ENCODE data around the gene WFDC2.

The WFDC2 gene

GRCh38 chr20:45469336-45470261 is at the start of gene WFDC2:
WFDC2 (plus strand) TSS chr20:45469753; CDS start chr20:45469782, 29 bp downstream.
- DNase-seq (ENCODE audit: low spot score), result no peak

GRCh38 chr20:45420125-45420524 is 49.4 kb upstream of the WFDC2 start:
- no peak for DNase-seq (ENCODE audit: low spot score)

GRCh38 chr20:45423700-45424099 is 45.9 kb upstream of the WFDC2 start:
- no peak for DNase-seq (ENCODE audit: low spot score)

DNA sequence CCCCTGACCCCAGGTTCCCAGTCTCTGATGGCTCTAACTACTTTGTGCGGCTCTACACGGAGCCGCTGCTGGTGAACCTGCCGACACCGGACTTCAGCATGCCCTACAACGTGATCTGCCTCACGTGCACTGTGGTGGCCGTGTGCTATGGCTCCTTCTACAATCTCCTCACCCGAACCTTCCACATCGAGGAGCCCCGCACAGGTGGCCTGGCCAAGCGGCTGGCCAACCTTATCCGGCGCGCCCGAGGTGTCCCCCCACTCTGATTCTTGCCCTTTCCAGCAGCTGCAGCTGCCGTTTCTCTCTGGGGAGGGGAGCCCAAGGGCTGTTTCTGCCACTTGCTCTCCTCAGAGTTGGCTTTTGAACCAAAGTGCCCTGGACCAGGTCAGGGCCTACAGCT is 44.0 kb upstream of the WFDC2 start:
- DNase-seq (ENCODE audit: low spot score), result no peak

GRCh38 chr20:45426320-45427016 is 43.1 kb upstream of the WFDC2 start:
- no peak for DNase-seq (ENCODE audit: low spot score)

DNA sequence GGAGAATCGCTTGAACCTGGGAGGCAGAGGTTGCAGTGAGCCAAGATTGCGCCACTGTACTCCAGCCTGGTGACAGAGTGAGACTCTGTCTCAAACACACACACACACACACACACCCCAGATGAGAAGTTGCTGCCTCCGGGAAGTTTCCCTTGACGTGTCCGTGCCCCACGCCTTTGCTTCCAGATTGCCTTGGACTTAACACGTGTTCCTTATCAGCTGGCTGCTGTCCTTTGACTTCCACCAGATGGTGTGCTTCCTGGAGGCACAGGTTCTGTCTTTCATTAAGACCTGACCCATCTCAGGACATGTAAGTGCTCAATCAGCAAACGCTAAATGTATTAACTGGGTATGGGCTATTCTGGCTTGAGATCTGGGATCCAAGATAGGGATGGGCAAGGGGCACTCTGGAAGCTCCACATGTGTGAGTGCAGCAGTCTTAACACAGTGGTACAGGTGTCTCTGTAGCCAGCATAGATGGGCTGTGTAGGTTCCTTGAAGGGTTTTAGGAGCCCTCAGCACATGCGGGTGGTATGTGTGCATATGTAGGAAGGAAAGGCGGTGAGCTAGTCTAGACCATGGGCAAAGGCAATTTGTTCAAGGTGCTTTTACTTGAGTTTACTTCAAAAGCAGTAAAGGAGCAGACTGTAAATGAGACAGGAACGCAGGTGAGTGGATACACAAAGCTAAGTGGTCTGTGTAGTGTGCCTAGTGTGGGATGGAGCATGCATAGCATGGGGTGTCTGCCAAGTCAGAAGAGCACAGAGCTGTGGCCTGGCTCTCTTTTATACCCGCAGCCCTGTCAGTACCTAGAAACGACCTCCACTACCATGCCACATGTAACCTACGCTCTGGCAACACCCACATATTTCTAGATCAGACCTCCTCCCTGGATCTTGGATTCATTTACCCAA is 42.1 kb upstream of the WFDC2 start:
- DNase-seq (ENCODE audit: low spot score), result no peak

GRCh38 chr20:45429618-45430017 is 39.9 kb upstream of the WFDC2 start:
- no peak for DNase-seq (ENCODE audit: low spot score)

DNA sequence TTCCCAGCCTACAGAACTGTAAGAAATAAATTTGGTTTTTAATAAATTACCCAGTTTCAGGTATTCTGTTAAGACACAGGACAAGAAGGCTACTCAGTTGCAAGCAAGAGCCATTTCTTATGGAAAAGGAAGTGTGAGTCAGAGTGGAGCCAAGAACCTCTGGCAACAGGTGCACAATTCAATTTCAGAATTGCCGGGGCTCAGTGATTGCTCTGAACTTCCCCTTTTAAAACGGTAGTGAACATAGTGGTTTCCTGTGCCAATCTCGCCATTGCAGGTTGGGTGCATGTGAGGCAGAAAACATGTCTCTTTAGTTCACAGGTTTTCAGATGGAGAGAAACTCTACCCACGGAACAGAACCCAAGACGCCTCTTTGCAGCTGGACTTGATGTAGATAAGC is 37.3 kb upstream of the WFDC2 start:
- no peak for DNase-seq (ENCODE audit: low spot score)

DNA sequence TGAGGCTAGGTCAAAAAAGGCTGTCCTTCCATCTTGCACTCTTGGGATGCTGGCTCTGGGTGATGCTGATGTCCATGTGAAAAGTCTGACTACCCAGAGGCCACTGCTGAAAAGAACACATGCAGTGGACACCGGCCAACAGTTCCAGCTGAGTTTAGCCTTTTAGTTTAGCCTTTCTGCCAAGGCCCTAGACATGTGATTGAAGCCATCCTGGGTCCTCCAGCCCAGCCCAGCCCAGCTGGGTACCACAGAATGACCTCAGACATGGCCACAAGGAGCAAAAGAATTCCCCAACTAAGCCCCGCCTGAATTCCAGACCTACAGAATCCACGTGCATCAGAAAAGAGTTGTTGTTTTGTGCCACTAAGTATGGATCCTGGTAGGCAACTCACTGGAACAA is 36.2 kb upstream of the WFDC2 start:
- DNase-seq (ENCODE audit: low spot score), result no peak

- DNase-seq (ENCODE audit: low spot score), result no peak
These were observed 35.6 kb upstream of the WFDC2 start for GRCh38 chr20:45433976-45434375.

GRCh38 chr20:45436732-45437485 is 32.6 kb upstream of the WFDC2 start:
- DNase-seq (ENCODE audit: low spot score), result peak; percentile 79

- DNase-seq (ENCODE audit: low spot score), result no peak
These were observed 29.1 kb upstream of the WFDC2 start for GRCh38 chr20:45440424-45440823.

DNA sequence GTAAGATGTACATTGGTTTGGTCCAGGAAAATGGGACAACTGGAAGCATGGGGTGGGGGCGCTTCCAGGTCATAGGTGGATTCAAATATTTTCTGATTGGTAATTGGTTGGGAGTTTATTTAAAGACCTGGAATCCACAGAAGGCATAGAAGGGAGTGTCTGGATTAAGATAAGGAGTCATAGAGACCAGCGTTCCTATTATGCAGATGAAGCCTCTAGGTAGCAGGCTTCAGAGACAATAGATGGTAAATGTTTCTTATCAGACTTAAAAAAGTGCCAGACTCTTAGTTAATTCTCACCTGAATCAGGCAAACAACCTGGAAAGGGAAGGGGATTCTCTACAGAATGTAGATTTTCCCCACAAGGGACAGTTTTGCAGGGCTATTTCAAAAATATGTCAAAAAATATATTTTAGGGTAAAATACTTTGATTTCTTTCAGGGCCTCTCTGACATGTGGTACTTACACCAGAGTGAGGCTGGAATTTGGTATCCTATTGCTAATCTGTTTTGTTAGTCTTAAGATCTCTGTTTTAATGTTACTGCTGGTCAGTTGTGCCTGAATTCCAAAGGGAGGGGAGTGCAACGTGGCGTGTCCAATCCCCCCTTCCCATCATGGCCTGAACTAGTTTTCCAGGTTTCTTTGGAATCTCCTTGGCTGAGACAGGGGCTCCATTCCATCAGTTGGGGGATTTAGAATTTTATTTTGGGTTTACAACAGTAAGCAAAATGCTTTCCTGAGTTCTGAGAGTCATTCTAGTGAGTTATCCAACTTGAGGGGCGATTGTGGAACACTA is 28.5 kb upstream of the WFDC2 start:
- no peak for DNase-seq (ENCODE audit: low spot score)

- DNase-seq (ENCODE audit: low spot score), result no peak
These were observed 27.8 kb upstream of the WFDC2 start for GRCh38 chr20:45441746-45442145.

- DNase-seq (ENCODE audit: low spot score), result no peak
These were observed 25.5 kb upstream of the WFDC2 start for GRCh38 chr20:45444050-45444449.

- no peak for DNase-seq (ENCODE audit: low spot score)
These were observed 23.6 kb upstream of the WFDC2 start for GRCh38 chr20:45445805-45446562.

DNA sequence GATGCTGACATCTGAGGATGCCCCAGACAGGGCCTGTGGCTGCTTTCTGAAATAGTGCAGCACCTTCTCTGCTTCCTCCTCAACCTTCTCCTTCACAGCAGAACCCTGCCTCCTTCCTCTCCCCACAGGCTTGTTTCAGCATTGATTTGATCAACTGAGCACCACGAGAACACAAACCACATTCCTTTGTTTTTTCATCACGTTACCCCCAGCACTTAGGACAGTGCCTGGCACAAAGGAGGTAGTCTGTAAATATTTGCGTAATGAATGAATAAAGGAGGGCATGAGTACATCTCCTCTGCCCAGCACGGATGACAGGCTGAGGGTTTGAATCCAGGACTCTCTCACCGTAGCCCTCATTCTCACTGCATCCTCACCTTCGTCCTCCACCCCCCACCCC is 21.3 kb upstream of the WFDC2 start:
- DNase-seq (ENCODE audit: low spot score), result no peak

GRCh38 chr20:45449528-45449927 is 20.0 kb upstream of the WFDC2 start:
- no peak for DNase-seq (ENCODE audit: low spot score)

DNA sequence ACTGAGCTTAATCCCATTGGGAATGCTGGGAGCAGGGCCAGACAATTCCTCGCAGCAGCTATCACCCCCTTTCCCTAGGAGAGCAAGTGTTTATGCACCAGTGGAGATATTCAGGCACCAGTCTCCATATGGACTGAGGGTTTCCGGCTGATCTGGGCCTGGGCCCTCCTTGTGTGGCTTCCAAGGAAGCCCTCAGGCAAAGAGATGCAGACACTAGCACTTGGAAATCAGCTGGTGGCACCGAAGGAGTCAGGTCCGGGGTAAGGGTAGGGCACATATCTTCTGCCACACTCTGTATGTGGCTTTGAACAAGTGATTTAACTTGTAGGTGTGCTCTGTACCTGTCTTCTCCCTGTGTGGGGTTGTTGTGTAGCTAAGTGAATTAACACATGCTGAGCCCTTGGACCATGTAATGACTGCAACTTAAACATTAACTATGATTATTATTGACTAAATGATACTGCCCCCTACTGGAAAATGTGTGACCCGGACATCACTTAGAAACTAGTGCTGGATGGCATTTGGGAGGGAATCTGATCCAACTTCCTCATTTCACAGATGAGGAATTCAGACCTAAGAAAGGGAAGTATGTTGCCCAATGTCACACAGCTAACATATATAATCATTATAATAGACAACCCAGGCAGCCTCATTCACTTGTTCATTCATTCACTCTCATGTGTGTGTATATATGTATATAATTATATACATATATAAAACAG is 19.3 kb upstream of the WFDC2 start:
- no peak for DNase-seq (ENCODE audit: low spot score)
